GM23338 (cell line): ENCODE results near the gene CLUH. TPM values are rescaled to one million over a fixed set of nuclear protein-coding genes. Genes with fewer than 3 reads are reported as not detected.

ENCODE experiments used
- ATAC-seq: fragments of 200-7000 bp; cut with Tn5 transposase; 3 replicates; pipeline ENCODE4 v1.9.1; 2020
- DNase-seq: peaks from one replicate; pipeline ENCODE4 v3.0.0-alpha.2; 2015; ENCODE audit warnings: low spot score
- H2AFZ ChIP-seq: fragments of 200-600 bp; sonication (generic); 2 replicates; pipeline ENCODE4 v1.8.0; 2016; ENCODE audit warnings: antibody characterized with exemption, mild to moderate bottlenecking, moderate library complexity
- H3F3A ChIP-seq: fragments of 200-600 bp; sonication (generic); replicated peaks from 2 replicates; pipeline ENCODE4 v1.8.0; 2017; ENCODE audit warnings: antibody characterized with exemption, mixed run types, low read depth
- H3K27ac ChIP-seq: fragments of 200-600 bp; sonication (generic); 2 replicates; pipeline ENCODE4 v1.6.1; 2016; ENCODE audit warnings: low read depth
- H3K27me3 ChIP-seq: fragments of 200-600 bp; sonication (generic); 2 replicates; pipeline ENCODE4 v1.8.0; 2016; ENCODE audit warnings: mild to moderate bottlenecking, mixed run types, moderate library complexity; ENCODE audit not compliant: insufficient read depth
- H3K36me3 ChIP-seq: fragments of 200-600 bp; sonication (generic); 2 replicates; pipeline ENCODE4 v1.8.0; 2016; ENCODE audit warnings: mild to moderate bottlenecking; ENCODE audit not compliant: insufficient read depth
- H3K4me1 ChIP-seq: fragments of 200-600 bp; sonication (generic); 2 replicates; pipeline ENCODE4 v1.8.0; 2016; ENCODE audit warnings: mild to moderate bottlenecking, moderate library complexity; ENCODE audit not compliant: insufficient read depth
- H3K4me2 ChIP-seq: fragments of 200-600 bp; sonication (generic); 2 replicates; pipeline ENCODE4 v1.7.1; 2017; ENCODE audit warnings: mixed run types
- H3K4me3 ChIP-seq: fragments of 200-600 bp; sonication (generic); 2 replicates; pipeline ENCODE4 v1.6.1; 2016; ENCODE audit warnings: mixed run types
- H3K79me2 ChIP-seq: fragments of 200-600 bp; sonication (generic); replicated peaks from 2 replicates; pipeline ENCODE4 v1.8.0; 2017; ENCODE audit warnings: mild to moderate bottlenecking; ENCODE audit not compliant: insufficient read depth
- H3K9me2 ChIP-seq: fragments of 200-600 bp; sonication (generic); 2 replicates; pipeline ENCODE4 v1.8.0; 2017; ENCODE audit not compliant: insufficient read depth
- H4K20me1 ChIP-seq: fragments of 200-600 bp; sonication (generic); replicated peaks from 2 replicates; pipeline ENCODE4 v1.8.0; 2017; ENCODE audit warnings: mild to moderate bottlenecking; ENCODE audit not compliant: insufficient read depth
- H3K27ac Mint-ChIP-seq: 2 replicates; pipeline ENCODE4 v1.8.0; 2020; ENCODE audit warnings: inconsistent platforms, mild to moderate bottlenecking, moderate library complexity, mixed read lengths
- H3K27me3 Mint-ChIP-seq: 3 replicates; pipeline ENCODE4 v1.8.0; 2022; ENCODE audit warnings: low read depth, mild to moderate bottlenecking, moderate library complexity, mixed read lengths, inconsistent platforms; ENCODE audit not compliant: insufficient read depth, poor library complexity
- H3K36me3 Mint-ChIP-seq: 3 replicates; pipeline ENCODE4 v1.8.0; 2021; ENCODE audit warnings: low read depth, mild to moderate bottlenecking, inconsistent platforms, moderate library complexity, mixed read lengths
- H3K4me1 Mint-ChIP-seq: 3 replicates; pipeline ENCODE4 v1.8.0; 2020; ENCODE audit warnings: mild to moderate bottlenecking, inconsistent platforms, mixed read lengths
- H3K4me3 Mint-ChIP-seq: 3 replicates; pipeline ENCODE4 v1.8.0; 2021; ENCODE audit warnings: moderate library complexity, mild to moderate bottlenecking, inconsistent platforms, mixed read lengths
- H3K9me3 Mint-ChIP-seq: 3 replicates; pipeline ENCODE4 v1.8.0; 2020; ENCODE audit warnings: moderate library complexity, mild to moderate bottlenecking, inconsistent platforms, mixed read lengths
- CREB1 ChIP-seq: fragments of 250-450 bp; sonication (Bioruptor Pico); IDR thresholded peaks from 2 replicates; pipeline ENCODE4 v1.5.0; 2020; ENCODE audit warnings: low read depth, mild to moderate bottlenecking, moderate library complexity
- EZH2 ChIP-seq: fragments of 200-600 bp; sonication (generic); IDR thresholded peaks from one replicate; pipeline ENCODE4 v1.8.0; 2017; ENCODE audit warnings: antibody characterized with exemption, mild to moderate bottlenecking, low read depth; ENCODE audit not compliant: unreplicated experiment
- EZH2phosphoT487 ChIP-seq: fragments of 200-600 bp; sonication (generic); IDR thresholded peaks from one replicate; pipeline ENCODE4 v1.8.1; 2018; ENCODE audit warnings: antibody characterized with exemption; ENCODE audit not compliant: unreplicated experiment
- JUNB ChIP-seq: IDR thresholded peaks from one replicate; pipeline ENCODE4 v1.6.1; 2016; ENCODE audit warnings: antibody characterized with exemption; ENCODE audit not compliant: unreplicated experiment
- NANOG ChIP-seq: IDR thresholded peaks from 2 replicates; pipeline ENCODE4 v1.6.1; 2016; ENCODE audit warnings: antibody characterized with exemption, borderline replicate concordance
- POLR2AphosphoS5 ChIP-seq: IDR thresholded peaks from 2 replicates; pipeline ENCODE4 v1.6.1; 2016; ENCODE audit warnings: antibody characterized with exemption, low read depth
- STAT1 ChIP-seq: IDR thresholded peaks from one replicate; pipeline ENCODE4 v1.6.1; 2016; ENCODE audit warnings: antibody characterized with exemption; ENCODE audit not compliant: unreplicated experiment
- ZNF114 ChIP-seq: fragments of 250-450 bp; sonication (Bioruptor Pico); IDR thresholded peaks from 2 replicates; pipeline ENCODE4 v1.5.0; 2020; ENCODE audit warnings: mild to moderate bottlenecking, moderate library complexity
- ZNF331 ChIP-seq: fragments of 250-450 bp; sonication (Bioruptor Pico); IDR thresholded peaks from 2 replicates; pipeline ENCODE4 v1.5.0; 2020; ENCODE audit warnings: low read depth, mild to moderate bottlenecking, moderate library complexity
- polyA plus RNA-seq: library from polyadenylated mRNA; unstranded; fragments of >200 nt; fragmentation: Nextera tagmentation; extraction: Ambion mirVana; gene quantifications from 2 replicates; pipeline ENCODE4 v1.2.1, GENCODE V29; 2016
- total RNA-seq: library from RNA; depleted of rRNA; stranded (reverse); fragments of >200 nt; shearing (Covaris generic); gene quantifications from 2 replicates; pipeline ENCODE4 v1.2.3, GENCODE V29; 2014
- TF ChIP-seq, protein P1 (sequence below): IDR thresholded peaks from 2 replicates; pipeline ENCODE4 v1.6.1; 2016; ENCODE audit warnings: antibody characterized with exemption
- TF ChIP-seq, protein P2 (sequence below), 2 experiments: fragments of 200-600 bp in 1 of 2; sonication (generic) in 1 of 2; conservative IDR thresholded peaks; 2 replicates each; pipeline versions ENCODE4 v1.5.1 to v1.6.1; 2016 to 2017; ENCODE audit warnings: antibody characterized with exemption in 2 of 2, low read depth in 2 of 2, mild to moderate bottlenecking in 2 of 2, moderate library complexity in 1 of 2
- TF ChIP-seq, protein P3 (sequence below): fragments of 250-450 bp; sonication (Bioruptor Pico); IDR thresholded peaks from 2 replicates; pipeline ENCODE4 v1.5.0; 2020; ENCODE audit warnings: mild to moderate bottlenecking, moderate library complexity

CLUH gene
- total and polyA plus RNA-seq, 2 experiments from 2014 or later, result 23.5 to 90.0 TPM

DNA sequence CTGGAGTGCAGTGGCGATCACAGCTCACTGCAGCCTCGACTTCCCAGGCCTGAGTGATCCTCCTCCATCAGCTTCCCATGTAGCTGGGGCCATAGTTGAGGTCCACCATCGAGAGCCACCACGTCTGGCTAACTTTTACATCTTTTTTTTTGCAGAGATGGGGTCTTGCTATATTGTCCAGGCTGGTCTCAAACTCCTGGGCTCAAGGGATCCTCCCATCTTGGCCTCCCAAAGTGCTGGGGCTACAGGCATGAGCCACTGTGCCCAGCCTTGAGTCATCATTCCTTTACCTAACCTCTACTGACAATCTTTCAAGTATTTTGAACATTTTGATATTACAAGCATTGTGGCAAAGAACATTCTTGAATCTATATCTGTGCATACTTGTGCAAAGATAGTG lies 47.3 kb upstream of the CLUH start:
- no peak for TF ChIP-seq EZH2
- no peak for TF ChIP-seq EZH2phosphoT487
- TF ChIP-seq, protein P1, sequence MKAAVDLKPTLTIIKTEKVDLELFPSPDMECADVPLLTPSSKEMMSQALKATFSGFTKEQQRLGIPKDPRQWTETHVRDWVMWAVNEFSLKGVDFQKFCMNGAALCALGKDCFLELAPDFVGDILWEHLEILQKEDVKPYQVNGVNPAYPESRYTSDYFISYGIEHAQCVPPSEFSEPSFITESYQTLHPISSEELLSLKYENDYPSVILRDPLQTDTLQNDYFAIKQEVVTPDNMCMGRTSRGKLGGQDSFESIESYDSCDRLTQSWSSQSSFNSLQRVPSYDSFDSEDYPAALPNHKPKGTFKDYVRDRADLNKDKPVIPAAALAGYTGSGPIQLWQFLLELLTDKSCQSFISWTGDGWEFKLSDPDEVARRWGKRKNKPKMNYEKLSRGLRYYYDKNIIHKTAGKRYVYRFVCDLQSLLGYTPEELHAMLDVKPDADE, result no peak
- no peak for TF ChIP-seq JUNB
- TF ChIP-seq NANOG, result no peak
- no peak for TF ChIP-seq ZNF114 (CRISPR knock-in tag)
- TF ChIP-seq CREB1 (CRISPR knock-in tag), result no peak
- no peak for TF ChIP-seq ZNF331 (CRISPR knock-in tag)
- no peak for TF ChIP-seq STAT1
- Histone ChIP-seq H3K27ac (no peak overlapping the region), H3F3A (peaks cover 9% of the 10 kb centered on the region), H3K9me2 (no peaks in the 10 kb centered on the region), H3K4me1 (no peaks in the 10 kb centered on the region; the same call in 1 of the 2 replicates), H4K20me1 (no peaks in the 10 kb centered on the region), H3K79me2 (no peaks in the 10 kb centered on the region), H3K36me3 (no peaks in the 10 kb centered on the region), H3K4me3 (no peak overlapping the region), H3K4me2 (no peak overlapping the region), H2AFZ (no peak overlapping the region), H3K27me3 (peaks cover 6% of the 10 kb centered on the region)
- Mint-ChIP-seq H3K4me1 (no peaks in the 10 kb centered on the region; the same call in 2 of the 3 replicates), H3K27me3 (peaks cover 16% of the 10 kb centered on the region), H3K4me3 (no peak overlapping the region), H3K36me3 (no peaks in the 10 kb centered on the region), H3K27ac (no peak overlapping the region), H3K9me3 (no peaks in the 10 kb centered on the region)
- DNase-seq, result no peak
- ATAC-seq, result no peak

DNA sequence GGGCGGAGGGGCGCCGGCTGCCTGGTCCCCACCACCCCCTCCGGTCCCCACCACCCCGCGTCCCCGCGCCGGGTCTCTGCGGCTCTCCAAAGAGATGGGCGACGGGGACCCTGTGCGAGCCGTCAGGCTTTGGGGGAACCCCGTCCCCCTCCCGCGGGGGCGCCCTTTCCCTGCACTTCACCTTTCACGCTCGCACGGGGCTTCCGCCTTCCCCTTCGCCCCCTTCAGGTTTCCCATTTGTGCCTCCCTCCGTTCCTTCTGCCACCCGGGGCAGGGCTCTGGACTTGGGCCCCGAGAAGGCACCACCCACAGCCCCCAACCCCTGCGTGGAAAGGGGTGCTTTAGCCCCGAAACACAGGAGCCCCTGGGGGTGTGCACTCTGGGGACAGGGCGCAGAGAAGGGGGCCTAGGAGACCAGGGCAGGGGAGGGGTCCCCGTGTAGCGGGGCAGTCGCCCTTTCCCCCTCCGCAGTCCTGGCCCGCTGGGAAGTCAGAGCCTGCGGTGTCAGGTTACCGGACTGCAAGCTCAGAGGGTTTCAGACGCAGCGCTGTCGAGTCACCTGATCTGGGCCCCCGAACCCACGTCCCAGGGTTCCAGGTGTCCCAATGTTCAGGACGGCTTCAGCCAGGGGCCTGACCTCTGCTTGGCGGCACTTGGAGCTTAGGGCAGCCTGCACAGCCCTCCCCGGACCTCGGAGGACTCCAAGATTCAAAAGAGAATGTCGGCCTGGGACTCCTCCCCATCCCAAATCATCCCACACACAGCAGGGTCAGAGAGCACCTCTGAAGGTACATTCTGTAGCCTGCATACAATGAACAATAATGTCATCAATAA lies 44.5 kb upstream of the CLUH start:
- Histone ChIP-seq H3K4me3 (peak overlapping the region; percentile 89), H3K79me2 (no peaks in the 10 kb centered on the region), H3K36me3 (no peaks in the 10 kb centered on the region), H2AFZ (peak overlapping the region; percentile 88), H3K9me2 (no peaks in the 10 kb centered on the region), H3K27me3 (peaks cover 11% of the 10 kb centered on the region), H3K27ac (peak overlapping the region; percentile 59; the same call in 1 of the 2 replicates), H4K20me1 (no peaks in the 10 kb centered on the region), H3F3A (peaks cover 11% of the 10 kb centered on the region), H3K4me1 (peaks cover 7% of the 10 kb centered on the region), H3K4me2 (peak overlapping the region; percentile 90)
- Mint-ChIP-seq H3K27me3 (peaks cover 13% of the 10 kb centered on the region), H3K9me3 (no peaks in the 10 kb centered on the region), H3K27ac (no peak overlapping the region; the same call in 1 of the 2 replicates), H3K4me3 (peak overlapping the region; percentile 76), H3K36me3 (no peaks in the 10 kb centered on the region), H3K4me1 (peaks cover 8% of the 10 kb centered on the region; the same call in 2 of the 3 replicates)
- ATAC-seq (peak; percentile 91), DNase-seq (peak; percentile 93)
- TF ChIP-seq, protein P2, sequence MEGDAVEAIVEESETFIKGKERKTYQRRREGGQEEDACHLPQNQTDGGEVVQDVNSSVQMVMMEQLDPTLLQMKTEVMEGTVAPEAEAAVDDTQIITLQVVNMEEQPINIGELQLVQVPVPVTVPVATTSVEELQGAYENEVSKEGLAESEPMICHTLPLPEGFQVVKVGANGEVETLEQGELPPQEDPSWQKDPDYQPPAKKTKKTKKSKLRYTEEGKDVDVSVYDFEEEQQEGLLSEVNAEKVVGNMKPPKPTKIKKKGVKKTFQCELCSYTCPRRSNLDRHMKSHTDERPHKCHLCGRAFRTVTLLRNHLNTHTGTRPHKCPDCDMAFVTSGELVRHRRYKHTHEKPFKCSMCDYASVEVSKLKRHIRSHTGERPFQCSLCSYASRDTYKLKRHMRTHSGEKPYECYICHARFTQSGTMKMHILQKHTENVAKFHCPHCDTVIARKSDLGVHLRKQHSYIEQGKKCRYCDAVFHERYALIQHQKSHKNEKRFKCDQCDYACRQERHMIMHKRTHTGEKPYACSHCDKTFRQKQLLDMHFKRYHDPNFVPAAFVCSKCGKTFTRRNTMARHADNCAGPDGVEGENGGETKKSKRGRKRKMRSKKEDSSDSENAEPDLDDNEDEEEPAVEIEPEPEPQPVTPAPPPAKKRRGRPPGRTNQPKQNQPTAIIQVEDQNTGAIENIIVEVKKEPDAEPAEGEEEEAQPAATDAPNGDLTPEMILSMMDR (conservative IDR thresholded peaks at IDR 0.05; ENCODE audit: low read depth in 2 of 2), result peak in 1 of 2 experiments; percentile 24; a peak in 3 of 4 replicates
- TF ChIP-seq EZH2phosphoT487, result no peak
- TF ChIP-seq, protein P3, sequence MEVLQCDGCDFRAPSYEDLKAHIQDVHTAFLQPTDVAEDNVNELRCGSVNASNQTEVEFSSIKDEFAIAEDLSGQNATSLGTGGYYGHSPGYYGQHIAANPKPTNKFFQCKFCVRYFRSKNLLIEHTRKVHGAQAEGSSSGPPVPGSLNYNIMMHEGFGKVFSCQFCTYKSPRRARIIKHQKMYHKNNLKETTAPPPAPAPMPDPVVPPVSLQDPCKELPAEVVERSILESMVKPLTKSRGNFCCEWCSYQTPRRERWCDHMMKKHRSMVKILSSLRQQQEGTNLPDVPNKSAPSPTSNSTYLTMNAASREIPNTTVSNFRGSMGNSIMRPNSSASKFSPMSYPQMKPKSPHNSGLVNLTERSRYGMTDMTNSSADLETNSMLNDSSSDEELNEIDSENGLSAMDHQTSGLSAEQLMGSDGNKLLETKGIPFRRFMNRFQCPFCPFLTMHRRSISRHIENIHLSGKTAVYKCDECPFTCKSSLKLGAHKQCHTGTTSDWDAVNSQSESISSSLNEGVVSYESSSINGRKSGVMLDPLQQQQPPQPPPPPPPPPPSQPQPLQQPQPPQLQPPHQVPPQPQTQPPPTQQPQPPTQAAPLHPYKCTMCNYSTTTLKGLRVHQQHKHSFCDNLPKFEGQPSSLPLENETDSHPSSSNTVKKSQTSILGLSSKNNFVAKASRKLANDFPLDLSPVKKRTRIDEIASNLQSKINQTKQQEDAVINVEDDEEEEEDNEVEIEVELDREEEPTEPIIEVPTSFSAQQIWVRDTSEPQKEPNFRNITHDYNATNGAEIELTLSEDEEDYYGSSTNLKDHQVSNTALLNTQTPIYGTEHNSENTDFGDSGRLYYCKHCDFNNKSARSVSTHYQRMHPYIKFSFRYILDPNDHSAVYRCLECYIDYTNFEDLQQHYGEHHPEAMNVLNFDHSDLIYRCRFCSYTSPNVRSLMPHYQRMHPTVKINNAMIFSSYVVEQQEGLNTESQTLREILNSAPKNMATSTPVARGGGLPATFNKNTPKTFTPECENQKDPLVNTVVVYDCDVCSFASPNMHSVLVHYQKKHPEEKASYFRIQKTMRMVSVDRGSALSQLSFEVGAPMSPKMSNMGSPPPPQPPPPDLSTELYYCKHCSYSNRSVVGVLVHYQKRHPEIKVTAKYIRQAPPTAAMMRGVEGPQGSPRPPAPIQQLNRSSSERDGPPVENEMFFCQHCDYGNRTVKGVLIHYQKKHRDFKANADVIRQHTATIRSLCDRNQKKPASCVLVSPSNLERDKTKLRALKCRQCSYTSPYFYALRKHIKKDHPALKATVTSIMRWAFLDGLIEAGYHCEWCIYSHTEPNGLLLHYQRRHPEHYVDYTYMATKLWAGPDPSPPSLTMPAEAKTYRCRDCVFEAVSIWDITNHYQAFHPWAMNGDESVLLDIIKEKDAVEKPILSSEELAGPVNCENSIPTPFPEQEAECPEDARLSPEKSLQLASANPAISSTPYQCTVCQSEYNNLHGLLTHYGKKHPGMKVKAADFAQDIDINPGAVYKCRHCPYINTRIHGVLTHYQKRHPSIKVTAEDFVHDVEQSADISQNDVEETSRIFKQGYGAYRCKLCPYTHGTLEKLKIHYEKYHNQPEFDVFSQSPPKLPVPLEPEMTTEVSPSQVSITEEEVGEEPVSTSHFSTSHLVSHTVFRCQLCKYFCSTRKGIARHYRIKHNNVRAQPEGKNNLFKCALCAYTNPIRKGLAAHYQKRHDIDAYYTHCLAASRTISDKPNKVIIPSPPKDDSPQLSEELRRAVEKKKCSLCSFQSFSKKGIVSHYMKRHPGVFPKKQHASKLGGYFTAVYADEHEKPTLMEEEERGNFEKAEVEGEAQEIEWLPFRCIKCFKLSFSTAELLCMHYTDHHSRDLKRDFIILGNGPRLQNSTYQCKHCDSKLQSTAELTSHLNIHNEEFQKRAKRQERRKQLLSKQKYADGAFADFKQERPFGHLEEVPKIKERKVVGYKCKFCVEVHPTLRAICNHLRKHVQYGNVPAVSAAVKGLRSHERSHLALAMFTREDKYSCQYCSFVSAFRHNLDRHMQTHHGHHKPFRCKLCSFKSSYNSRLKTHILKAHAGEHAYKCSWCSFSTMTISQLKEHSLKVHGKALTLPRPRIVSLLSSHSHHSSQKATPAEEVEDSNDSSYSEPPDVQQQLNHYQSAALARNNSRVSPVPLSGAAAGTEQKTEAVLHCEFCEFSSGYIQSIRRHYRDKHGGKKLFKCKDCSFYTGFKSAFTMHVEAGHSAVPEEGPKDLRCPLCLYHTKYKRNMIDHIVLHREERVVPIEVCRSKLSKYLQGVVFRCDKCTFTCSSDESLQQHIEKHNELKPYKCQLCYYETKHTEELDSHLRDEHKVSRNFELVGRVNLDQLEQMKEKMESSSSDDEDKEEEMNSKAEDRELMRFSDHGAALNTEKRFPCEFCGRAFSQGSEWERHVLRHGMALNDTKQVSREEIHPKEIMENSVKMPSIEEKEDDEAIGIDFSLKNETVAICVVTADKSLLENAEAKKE (CRISPR knock-in tag), result peak; percentile 97
- no peak for TF ChIP-seq ZNF114 (CRISPR knock-in tag)
- peak; percentile 81 for TF ChIP-seq POLR2AphosphoS5
- peak; percentile 36; the same call in 1 of the 2 replicates for TF ChIP-seq CREB1 (CRISPR knock-in tag)
